Activated naive CD8-positive, alpha-beta T cell treated with anti-CD3 and anti-CD28 coated beads, Interleukin-2, amount 50 U/mL, for 24 hours (primary cell): Measurements from ENCODE around the gene TMEM132E.

Experiments used
- ATAC-seq: fragments of 150-1000 bp; cut with Tn5 transposase; one replicate; pipeline ENCODE4 v1.10.0; 2021
- DNase-seq: peaks from one replicate; pipeline ENCODE4 v3.0.0; 2021
- H3K27ac Mint-ChIP-seq: one replicate; pipeline ENCODE4 v1.8.0; 2021; ENCODE audit warnings: mild to moderate bottlenecking, mixed read lengths
- H3K27me3 Mint-ChIP-seq: one replicate; pipeline ENCODE4 v1.8.0; 2021; ENCODE audit warnings: mixed read lengths
- H3K36me3 Mint-ChIP-seq: one replicate; pipeline ENCODE4 v1.8.0; 2021; ENCODE audit warnings: low read depth, mixed read lengths
- H3K4me1 Mint-ChIP-seq: one replicate; pipeline ENCODE4 v1.8.0; 2021; ENCODE audit warnings: mixed read lengths
- H3K4me3 Mint-ChIP-seq: one replicate; pipeline ENCODE4 v1.8.0; 2021; ENCODE audit warnings: mild to moderate bottlenecking, moderate library complexity, mixed read lengths
- H3K9me3 Mint-ChIP-seq: one replicate; pipeline ENCODE4 v1.8.0; 2021; ENCODE audit warnings: mixed read lengths

Gene TMEM132E

DNA sequence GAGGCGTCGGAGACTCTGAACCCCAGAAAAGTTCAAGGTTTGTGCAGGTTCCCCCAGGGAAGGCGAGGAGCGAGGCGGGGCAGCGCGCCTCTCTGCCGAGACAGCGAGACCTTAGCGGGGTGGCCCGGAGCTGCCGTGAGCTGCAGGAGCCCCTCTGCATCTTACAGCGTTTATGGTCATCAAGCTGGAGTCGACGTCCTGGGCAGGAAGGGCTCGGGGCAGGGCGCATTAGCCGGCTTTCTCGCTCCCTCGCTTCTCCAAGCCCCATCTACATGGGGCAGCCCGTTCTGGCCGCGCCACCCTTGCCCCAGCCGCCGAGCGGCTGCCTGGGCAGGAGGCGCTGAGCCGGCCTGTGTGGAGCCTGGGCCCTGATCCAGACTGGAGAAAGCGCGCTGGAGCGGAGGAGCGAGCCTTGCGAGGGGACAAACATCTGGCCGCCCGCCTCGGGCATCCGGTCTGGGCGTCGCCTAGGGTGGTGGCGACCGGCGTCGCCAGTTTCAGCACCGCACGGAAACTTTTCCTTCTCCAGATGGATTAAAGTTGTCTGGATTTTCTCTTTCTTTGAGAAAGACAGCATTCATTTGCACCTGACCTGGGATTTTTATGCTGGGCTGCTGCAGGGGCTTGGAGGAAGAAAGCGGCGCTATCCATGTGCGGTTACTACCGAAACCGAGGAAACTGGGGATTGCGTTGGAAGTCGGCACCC, 750 bp downstream of the TMEM132E start:
- Mint-ChIP-seq H3K36me3 (no peaks in the 10 kb centered on the region), H3K27me3 (peaks cover 71% of the 10 kb centered on the region), H3K27ac (no peak overlapping the region), H3K4me1 (peaks cover 8% of the 10 kb centered on the region), H3K9me3 (no peaks in the 10 kb centered on the region), H3K4me3 (peak overlapping the region; percentile 64)
- peak; percentile 17 for DNase-seq
- ATAC-seq = no peak

DNA sequence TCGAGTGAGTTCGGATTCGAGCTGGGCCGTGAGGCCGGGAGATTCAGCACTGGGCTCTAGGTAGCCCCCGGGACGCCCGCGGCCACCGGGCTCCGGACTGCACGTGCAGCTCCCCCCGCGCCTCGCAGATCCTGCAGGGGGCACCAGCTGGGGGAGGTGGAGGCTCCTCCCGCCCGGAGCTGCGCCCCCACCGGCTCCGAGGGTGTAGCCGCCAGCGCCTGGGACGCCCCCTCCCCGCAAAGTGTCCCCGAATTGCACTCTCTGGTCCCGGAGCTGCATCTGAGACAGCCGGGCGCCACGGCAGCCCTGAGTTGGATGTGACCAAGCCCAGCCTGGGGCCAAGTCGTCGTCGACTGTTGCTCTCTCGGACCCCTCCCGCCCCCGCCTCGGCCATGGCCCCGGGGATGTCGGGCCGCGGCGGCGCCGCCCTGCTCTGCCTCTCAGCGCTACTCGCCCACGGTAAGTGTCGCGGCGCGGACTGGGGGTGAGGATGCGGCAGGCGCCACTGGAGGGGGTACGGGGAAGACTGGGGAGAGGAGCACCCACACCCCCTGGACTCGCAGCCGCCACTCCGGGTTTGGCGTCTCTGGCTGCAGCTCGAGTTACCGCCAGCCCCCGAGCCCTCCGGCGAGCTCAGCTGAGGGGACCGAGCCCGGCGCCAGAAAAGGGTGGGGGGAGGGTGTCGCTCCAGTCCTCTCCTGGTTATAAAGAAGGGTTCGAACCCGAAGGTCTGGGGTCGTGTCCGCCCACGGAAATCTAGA, 1.5 kb downstream of the TMEM132E start:
- H3K4me3 Mint-ChIP-seq = peak overlapping the region; percentile 53
- H3K9me3 Mint-ChIP-seq = no peaks in the 10 kb centered on the region
- peaks cover 8% of the 10 kb centered on the region for H3K4me1 Mint-ChIP-seq
- H3K27me3 Mint-ChIP-seq = peaks cover 73% of the 10 kb centered on the region
- ATAC-seq (no peak), DNase-seq (peak; percentile 10)
- no peak overlapping the region for H3K27ac Mint-ChIP-seq
- no peaks in the 10 kb centered on the region for H3K36me3 Mint-ChIP-seq

DNA sequence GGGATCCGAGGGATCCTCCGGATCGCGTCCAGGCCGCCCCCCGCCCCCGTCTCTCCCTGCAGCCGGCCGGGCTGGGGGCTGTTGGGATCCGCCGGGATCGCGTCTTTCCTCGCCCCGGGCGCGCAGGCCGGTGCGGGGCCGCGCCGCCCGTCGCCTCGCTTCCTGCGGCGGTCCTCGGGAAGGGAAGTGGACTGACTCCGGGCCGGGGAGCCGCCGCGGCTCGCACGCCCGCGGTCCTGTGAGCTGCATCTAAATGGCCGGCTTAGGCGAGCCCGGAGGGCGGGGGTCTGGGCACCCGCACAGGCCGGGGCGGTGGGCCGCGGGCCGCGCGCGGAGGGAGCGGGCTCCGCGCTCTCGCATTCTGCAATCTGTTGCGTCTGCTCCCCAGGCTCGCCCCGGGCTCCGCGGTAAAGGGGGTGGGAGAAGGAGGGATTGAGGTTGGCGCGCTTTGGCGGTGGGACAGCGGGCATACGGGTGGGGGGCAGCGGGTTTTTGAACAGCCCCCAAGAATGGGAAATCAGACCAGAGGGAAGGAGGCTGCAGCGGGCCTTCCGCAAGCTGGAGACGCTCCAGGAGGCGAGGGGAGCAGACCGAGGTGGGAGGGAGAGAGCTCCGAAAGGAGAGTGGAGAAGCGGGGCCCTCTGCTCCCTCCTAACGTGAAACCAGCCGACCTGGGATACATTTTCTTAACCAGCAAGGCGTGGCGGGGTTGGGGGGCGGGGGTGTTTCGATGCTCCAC, 2.2 kb downstream of the TMEM132E start:
- Mint-ChIP-seq H3K4me3 (no peak overlapping the region), H3K4me1 (peaks cover 8% of the 10 kb centered on the region), H3K27me3 (peaks cover 74% of the 10 kb centered on the region), H3K9me3 (no peaks in the 10 kb centered on the region), H3K27ac (no peak overlapping the region), H3K36me3 (no peaks in the 10 kb centered on the region)
- no peak for DNase-seq
- no peak for ATAC-seq

DNA sequence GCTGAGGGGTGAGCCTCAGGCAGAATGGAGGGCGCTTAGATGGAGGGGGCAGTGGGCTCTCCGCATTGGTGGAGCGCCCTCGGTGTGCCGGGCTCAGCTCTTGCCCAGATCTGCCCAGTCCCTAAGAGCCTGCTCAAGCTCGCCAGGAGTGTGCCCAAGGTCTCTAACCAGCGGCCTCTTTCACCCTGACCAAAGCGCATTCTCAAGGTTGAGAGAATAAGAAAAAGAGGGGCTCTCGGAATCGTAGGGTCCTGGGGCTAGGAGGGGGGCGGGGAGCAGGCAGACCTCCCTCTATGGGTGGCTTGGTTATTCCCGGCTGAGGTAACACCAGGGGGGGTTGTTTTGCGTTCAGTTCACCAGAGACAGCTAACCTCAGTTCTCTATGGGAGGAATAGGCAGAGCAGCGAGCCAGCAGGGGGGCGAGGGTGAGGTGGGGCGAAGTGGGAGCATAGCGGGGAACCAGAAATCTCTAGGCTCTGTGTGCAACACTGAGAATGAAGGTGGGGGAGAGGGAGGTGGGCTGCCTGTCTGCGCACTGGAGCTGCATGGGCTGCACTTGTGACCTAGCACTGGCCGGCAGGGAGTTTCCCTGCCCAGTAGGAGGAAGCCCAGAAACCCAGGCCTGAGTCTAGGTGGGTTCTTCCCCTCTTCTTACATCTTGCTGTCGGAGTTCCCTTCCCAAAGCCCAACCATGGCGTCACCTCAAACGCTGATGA, 3.0 kb downstream of the TMEM132E start:
- H3K36me3 Mint-ChIP-seq = no peaks in the 10 kb centered on the region
- DNase-seq (no peak), ATAC-seq (no peak)
- H3K27ac Mint-ChIP-seq = no peak overlapping the region
- no peak overlapping the region for H3K4me3 Mint-ChIP-seq
- no peaks in the 10 kb centered on the region for H3K9me3 Mint-ChIP-seq
- H3K4me1 Mint-ChIP-seq = peaks cover 8% of the 10 kb centered on the region
- H3K27me3 Mint-ChIP-seq = peaks cover 70% of the 10 kb centered on the region

DNA sequence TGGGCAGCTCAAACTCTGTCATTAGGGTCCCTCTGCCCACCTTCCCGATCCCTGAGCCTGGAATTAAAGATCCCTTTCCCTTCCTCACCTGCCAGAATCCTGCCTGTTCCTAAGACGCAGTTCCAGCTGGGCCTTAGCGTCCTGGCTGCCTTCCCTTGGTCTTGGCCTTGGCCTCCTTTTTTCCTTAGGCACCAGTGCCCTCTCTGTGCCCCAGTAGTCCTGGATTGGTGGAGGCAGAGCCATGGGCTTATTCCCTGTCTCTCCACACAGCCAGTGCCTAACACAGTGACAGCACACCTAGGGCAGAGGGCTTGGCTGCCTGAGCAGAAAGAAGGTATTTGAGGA, 3.5 kb downstream of the TMEM132E start:
- Mint-ChIP-seq H3K27me3 (peaks cover 69% of the 10 kb centered on the region), H3K36me3 (no peaks in the 10 kb centered on the region), H3K9me3 (no peaks in the 10 kb centered on the region), H3K27ac (no peak overlapping the region), H3K4me1 (peaks cover 7% of the 10 kb centered on the region), H3K4me3 (no peak overlapping the region)
- no peak for ATAC-seq
- no peak for DNase-seq

DNA sequence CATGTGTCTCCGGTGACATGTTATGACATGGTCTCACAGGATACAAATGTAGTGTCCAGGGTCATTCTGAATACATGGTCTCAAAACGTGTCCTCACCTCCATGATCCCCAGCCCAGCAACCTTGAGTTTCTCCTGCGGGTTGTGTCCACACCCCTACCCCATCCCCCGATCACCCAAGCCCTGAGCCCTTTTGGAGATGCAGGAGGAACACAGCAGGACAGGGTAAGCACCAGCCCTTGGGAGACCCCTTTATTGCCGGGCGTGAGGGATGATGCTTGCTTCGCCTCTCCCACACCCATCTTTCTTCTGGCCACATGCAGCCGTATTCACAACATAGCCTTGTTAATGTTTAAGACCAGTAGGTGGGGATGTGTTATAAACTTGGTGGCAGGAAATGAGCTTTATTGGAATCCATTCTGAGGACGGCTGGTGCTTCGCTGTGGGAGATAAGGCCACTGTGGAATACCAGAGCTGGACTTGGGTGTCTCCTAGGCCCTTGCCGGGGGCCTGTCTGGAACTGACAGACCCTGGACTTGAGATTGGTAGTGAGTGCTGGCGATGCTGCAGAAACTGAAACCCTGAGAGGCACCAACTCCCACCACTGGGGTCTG, 5.5 kb downstream of the TMEM132E start:
- no peak for ATAC-seq
- peaks cover 61% of the 10 kb centered on the region for H3K27me3 Mint-ChIP-seq
- no peak for DNase-seq

DNA sequence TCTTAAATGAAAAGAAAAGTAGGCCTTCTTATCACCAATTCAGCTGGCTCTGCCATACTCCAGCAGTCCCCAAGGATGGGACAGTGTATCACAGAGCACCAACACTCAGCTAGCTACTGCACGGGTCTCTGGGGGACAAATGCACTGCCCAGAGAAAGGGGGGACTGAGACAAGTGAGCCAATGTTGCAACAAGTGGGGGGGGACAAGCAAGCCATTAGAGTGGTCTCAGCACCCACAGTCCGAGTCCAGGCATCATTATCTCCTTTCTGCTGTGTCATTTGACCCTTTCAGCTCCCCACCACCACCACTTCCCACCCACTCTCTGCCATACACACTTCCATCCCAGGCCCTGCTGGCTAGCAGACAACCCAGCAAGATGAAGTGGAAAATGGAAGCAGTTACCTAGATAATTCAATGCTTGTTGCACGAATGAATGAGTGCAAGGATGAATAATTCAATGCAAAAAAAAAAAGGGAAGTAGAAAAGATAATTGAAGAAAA, 7.0 kb downstream of the TMEM132E start:
- no peaks in the 10 kb centered on the region for H3K36me3 Mint-ChIP-seq
- H3K27me3 Mint-ChIP-seq = peaks cover 66% of the 10 kb centered on the region
- DNase-seq = no peak
- no peaks in the 10 kb centered on the region for H3K9me3 Mint-ChIP-seq
- no peak overlapping the region for H3K27ac Mint-ChIP-seq
- H3K4me3 Mint-ChIP-seq = no peak overlapping the region
- no peak for ATAC-seq
- no peaks in the 10 kb centered on the region for H3K4me1 Mint-ChIP-seq

More for the DNA sequence above, 5.5 kb downstream of the TMEM132E start:
- peaks cover 3% of the 10 kb centered on the region for H3K4me1 Mint-ChIP-seq
- H3K27ac Mint-ChIP-seq = no peak overlapping the region
- no peaks in the 10 kb centered on the region for H3K9me3 Mint-ChIP-seq
- H3K36me3 Mint-ChIP-seq = no peaks in the 10 kb centered on the region
- H3K4me3 Mint-ChIP-seq = no peak overlapping the region

DNA sequence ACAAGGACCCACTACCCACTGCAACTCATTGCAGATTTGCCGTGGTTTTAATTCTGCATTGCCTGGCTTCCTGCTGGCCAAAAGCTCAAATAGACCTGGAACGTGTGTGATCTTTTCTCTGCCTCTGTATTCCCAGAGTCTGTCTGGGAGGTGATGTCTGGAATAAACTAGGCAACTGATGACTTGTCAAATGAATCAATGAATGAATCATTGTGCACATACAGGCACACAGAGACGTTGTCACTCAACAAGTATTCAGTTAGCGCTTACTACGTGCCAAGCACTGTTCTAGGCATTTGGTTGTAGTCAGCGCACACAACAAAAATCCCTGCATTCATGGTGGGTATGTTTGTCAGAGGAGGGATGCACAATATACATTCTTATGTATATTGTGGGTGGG, 8.9 kb downstream of the TMEM132E start:
- Mint-ChIP-seq H3K4me1 (no peaks in the 10 kb centered on the region), H3K9me3 (no peaks in the 10 kb centered on the region)

DNA sequence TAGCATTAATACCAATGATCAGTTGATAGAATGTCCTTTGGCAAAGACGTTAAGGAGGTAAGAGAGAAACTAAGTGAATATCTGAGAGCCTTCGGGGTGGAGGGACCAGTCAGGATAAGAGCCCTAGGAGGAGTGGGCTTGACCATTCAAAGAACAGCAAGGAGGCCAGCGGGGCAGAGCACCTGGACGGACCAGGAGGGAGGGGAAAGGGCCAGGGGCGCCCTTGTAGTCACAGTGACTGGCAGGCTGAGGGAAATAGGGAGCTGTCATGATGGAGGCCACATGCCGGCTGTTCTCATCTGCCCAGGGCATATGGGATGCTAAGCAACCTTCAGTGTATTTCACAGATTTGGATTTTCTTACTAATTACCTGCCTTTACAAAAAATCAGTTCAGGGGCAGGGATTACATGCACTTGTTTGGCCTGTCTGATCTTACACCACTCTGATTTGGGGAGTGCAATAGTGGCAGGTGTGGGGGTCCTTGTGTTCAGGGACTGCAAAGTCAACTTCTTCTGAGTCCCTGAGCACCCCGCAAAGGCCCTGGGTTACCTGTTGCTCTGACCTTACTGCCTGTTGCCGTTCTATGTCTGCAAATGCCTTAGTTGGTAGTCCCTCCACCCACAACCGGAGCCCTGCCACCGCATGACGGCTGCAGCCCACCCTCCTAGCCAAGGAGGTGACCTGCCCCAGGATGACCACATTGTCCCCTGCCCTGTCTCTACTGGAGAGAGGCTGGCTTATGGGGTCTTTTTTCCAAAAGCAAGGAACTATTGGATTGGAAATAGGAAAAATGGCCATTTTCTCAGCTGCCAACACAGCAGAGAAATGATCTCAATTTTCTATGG, 10.0 kb downstream of the TMEM132E start:
- no peak overlapping the region for H3K27ac Mint-ChIP-seq
- DNase-seq = no peak
- H3K27me3 Mint-ChIP-seq = peaks cover 52% of the 10 kb centered on the region
- no peaks in the 10 kb centered on the region for H3K9me3 Mint-ChIP-seq
- H3K4me3 Mint-ChIP-seq = no peak overlapping the region
- ATAC-seq = no peak
- no peaks in the 10 kb centered on the region for H3K4me1 Mint-ChIP-seq
- no peaks in the 10 kb centered on the region for H3K36me3 Mint-ChIP-seq

More for the DNA sequence above, 8.9 kb downstream of the TMEM132E start:
- no peak overlapping the region for H3K27ac Mint-ChIP-seq
- H3K36me3 Mint-ChIP-seq = no peaks in the 10 kb centered on the region
- ATAC-seq (no peak), DNase-seq (no peak)
- H3K4me3 Mint-ChIP-seq = no peak overlapping the region
- H3K27me3 Mint-ChIP-seq = peaks cover 55% of the 10 kb centered on the region

DNA sequence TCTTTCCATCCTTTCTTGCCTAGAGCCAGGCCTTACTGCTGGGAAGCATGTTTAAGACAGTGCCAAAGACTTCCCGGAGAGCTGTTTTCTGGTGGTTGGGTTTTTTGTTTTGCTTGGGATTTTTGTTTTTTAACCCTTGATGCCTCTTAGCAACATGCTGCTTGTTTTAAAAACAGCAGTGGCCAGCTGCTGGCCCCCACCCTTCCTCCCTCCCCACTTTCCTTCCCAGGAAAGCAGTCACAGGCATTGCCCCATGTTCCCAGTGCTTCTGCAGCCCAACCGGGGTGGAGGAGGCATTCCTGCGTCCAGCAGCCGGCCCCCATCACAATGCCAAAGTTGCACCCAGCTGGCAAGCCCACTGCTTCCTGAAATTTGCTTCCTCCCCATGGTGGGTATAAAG, 12.6 kb downstream of the TMEM132E start:
- Mint-ChIP-seq H3K4me3 (no peak overlapping the region), H3K36me3 (no peaks in the 10 kb centered on the region), H3K4me1 (no peaks in the 10 kb centered on the region), H3K9me3 (no peaks in the 10 kb centered on the region), H3K27ac (no peak overlapping the region), H3K27me3 (peaks cover 39% of the 10 kb centered on the region)
- DNase-seq (no peak), ATAC-seq (no peak)

DNA sequence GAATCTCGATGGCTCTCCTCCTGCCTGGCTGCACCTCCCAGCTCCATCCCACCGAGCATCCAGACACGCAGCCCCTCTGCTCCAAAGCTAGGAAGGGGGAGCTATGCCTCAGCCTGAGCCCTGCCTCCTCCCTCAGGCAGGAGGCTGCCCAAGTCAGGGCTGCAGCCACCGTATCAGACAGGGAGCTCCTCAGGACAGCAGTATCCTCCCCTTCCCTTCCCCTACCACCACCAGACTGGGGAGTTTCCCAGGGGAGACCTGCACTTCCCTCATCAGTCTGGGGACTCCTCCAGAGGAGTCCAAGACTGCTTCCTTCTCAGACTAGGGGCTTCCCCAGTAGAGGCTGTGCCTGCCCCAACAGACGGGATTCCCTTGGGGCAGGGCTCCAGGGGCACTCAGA, 17.5 kb downstream of the TMEM132E start:
- DNase-seq (no peak), ATAC-seq (no peak)
- Mint-ChIP-seq H3K36me3 (no peaks in the 10 kb centered on the region), H3K4me3 (no peak overlapping the region), H3K4me1 (no peaks in the 10 kb centered on the region), H3K9me3 (no peaks in the 10 kb centered on the region), H3K27ac (no peak overlapping the region), H3K27me3 (peaks cover 16% of the 10 kb centered on the region)

DNA sequence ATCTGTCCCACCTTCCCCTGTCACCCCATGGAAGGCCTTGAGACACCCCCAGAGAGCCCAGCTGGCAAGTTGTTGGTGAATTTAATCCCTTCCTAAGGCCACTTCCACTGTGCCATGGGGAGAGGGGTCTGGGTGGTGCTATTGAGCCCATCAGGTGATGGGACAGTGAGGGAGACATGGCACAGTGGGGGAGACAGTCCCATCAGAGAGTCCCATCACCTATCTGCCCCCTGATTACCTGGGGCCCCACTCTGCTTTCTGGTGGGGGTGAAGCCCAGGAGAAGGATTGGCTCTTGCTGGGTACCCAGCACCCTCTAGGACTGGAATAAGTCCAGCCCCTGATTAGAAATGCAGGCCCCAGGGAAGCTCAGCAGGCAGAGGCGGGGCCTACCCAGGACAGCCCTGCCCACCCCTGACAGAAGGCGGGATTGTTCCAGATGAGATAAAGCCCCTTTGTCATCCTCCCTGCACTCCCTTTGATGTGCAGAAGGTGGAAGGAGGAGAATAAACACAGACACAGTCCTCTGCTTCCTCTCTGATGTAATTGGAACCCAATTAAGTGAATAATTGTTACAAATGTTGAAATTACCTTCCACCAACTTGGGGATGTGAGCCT, 18.9 kb downstream of the TMEM132E start:
- Mint-ChIP-seq H3K27ac (no peak overlapping the region), H3K4me3 (no peak overlapping the region), H3K9me3 (no peaks in the 10 kb centered on the region), H3K27me3 (peaks cover 13% of the 10 kb centered on the region), H3K36me3 (no peaks in the 10 kb centered on the region), H3K4me1 (no peaks in the 10 kb centered on the region)
- no peak for DNase-seq
- ATAC-seq = no peak

DNA sequence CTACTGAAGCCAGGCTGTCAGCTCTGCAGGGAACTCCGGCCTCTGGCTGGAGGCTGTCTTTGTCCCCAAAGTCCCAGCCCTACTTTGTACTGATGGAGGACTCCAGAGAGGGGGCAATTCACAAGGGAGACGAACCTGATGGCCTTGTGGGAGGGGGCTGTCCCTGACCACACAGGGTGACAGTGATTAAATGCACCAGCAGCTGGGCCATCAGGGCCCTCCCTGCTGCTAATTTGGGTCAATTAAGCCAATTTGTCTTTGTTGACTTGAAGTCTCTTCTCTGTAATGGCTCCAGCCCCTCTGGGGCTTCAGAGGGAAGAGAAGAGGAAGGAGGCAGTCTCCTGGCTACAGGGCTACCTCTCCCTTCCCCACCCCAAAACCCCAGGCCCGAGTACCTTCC, 22.0 kb downstream of the TMEM132E start:
- DNase-seq (no peak), ATAC-seq (no peak)
- Mint-ChIP-seq H3K4me1 (no peaks in the 10 kb centered on the region), H3K9me3 (no peaks in the 10 kb centered on the region), H3K27ac (no peak overlapping the region), H3K27me3 (peaks cover 6% of the 10 kb centered on the region), H3K4me3 (no peak overlapping the region), H3K36me3 (no peaks in the 10 kb centered on the region)
